DMS 273 treated with DMSO at 0.1 percent for 48 hours (cell line): ENCODE data around the gene SIL1.
A peak's percentile ranks its signal among the peaks of the same experiment; 100 is the strongest.
"Not testable (repeated sequence)": the region's sequence is repeated elsewhere in the genome, so short reads cannot be mapped to it uniquely, and the experiment has no call there.

ENCODE experiments used
- DNase-seq: peaks from one replicate; lab custom pipeline; 2025; lab: John Stamatoyannopoulos, UW

Gene SIL1

DNA sequence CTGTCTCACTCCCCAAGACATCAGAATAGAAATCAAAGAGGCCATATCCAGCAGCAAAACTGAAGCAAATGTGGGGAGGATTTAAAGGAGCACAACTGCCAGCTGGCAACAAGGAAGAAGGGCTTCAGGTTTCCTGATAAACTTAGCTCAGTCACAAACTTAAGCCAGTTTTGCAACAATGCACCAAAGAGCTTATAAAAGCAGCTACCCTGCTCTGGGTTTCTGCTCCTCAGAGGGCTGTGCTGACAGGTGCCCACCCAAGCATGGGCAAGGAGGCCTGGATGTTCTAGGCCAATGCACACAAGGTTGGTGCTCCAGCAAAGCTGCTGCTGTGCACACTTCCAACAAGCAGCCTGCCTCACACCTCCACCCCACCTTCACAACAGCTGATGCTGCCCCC, 132.9 kb downstream of the SIL1 start:
- no peak for DNase-seq

DNA sequence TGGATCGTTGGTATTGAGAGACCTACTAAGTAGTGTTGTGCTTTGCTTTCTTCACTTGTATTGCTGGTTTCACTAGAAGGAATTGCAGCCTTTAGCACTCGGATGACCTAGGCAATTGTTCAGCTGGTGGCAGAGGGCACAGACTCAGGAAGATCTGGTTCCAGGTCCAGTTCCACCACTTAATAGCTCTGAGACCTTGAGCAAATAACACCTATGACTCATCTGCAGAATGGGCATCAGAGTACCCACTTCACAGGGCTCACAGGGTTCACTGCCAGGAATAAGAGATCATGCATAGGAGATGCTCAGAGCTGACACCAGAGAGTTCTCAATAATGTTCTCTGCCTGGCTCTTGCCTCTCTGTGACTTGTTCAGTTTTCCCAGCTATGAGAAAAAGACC, 133.6 kb downstream of the SIL1 start:
- DNase-seq = no peak

GRCh38 chr5:139063664-139064054, 134.5 kb downstream of the SIL1 start:
- no peak for DNase-seq

DNA sequence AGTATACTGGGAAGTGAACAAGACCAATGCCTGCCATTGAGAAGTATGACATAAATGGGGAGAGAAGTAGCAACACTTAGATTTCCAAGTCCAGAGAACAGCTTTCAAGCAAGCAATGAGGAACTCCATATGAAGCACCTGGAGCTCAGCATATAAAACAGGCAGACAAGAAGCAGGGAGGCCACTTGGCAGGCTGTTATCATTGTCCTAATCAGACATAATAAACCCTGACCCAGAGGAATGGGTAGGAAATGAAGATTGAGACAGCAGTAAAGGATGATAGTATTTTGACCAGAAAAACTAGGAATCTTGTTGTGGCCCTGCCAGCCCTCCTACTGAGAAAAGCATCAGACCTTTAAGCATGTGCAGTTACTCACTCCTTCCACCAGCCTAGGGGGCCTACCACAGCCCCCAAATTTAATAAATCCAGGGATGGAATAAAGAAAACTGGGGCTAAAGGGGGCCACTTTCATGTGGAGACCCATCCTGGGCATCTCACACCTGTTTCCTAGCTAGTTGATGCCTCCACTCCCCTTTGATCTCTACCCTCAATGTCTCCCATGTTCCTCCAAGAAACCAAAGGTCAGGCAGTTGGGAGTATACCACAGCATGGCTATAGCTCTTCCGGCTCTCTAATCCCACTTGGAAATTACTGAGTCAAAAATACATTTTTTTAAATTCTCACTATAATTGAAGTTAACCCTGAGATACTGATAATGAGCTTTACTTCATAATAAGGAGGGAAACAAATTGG, 135.1 kb downstream of the SIL1 start:
- DNase-seq = no peak

GRCh38 chr5:139061856-139062255, 136.3 kb downstream of the SIL1 start:
- DNase-seq = peak; percentile 29

GRCh38 chr5:139061274-139061673, 136.9 kb downstream of the SIL1 start:
- DNase-seq = no peak

GRCh38 chr5:139058121-139058520, 140.0 kb downstream of the SIL1 start:
- DNase-seq = no peak

DNA sequence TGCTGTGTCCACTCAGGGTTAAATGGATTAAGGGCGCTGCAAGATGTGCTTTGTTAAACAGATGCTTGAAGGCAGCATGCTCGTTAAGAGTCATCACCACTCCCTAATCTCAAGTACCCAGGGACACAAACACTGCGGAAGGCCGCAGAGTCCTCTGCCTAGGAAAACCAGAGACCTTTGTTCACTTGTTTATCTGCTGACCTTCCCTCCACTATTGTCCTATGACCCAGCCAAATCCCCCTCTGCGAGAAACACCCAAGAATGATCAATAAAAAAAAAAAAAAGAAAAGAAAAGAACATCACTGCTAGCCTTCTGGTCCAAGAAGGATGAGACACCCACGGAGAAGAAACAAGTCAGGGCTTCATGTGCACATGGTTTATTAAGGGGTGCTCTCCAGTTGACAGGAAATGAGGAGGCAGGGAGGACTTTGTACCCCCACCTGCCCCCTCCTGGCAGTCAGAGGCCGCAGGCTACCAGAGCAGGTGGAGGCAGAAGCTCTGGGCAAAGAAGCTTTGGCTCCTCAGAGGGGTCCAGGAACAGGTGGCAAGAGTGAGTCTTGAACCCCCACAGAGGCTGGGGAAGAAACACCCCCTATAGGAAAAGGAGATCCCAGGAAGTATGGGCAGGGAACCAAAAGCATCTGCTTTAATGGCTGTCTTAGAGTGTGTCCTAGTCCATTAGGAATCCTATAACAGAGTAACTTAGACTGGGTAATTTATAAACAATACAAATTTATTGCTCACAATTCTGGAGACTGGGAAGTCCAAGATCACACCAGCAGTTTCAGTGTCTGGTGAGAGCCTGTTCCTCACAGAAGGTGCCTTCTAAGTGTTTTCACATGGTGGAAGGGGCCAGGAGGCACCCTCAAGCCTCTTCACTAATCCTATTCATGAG, 140.9 kb downstream of the SIL1 start:
- not testable (repeated sequence) for DNase-seq

DNA sequence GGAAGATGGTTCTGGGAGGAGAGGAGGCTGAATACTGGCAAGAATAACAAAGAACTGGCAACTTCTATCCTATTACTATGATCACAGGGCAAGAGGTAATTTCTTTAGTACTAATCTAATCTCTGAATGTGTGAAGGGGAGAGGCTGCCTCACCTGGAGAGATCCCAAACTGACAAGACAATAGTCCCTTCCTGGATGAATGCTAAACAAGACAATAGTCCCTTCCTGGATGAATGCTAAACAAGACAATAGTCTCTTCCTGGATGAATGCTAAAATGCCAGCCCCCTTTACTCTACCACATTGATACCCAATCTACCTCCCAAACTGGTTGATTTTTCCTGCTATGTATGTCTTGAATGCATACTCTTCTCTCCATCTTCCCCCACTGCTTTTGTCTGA, 145.2 kb downstream of the SIL1 start:
- DNase-seq = no peak

DNA sequence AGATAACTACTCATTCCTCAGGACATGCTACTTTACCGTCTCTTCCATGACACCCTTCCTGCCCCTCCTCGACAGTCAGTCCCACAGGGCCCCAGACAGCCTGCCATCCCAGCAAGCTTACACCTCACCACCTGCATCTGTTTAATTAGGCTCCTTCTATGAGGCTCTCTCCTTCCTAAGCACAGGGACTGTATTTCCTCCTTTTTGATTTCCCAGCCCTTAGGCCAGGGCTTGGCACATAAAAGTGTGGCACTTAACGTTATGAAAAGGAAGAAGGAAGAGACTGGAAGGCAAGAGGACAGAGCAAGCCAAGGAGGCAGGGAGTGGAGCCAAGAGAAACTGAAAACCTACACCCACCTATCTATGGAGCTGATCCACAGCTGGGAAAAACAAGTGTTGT, 146.8 kb downstream of the SIL1 start:
- DNase-seq = no peak

- no peak for DNase-seq
Observed at GRCh38 chr5:139050432-139050831, 147.7 kb downstream of the SIL1 start.

DNA sequence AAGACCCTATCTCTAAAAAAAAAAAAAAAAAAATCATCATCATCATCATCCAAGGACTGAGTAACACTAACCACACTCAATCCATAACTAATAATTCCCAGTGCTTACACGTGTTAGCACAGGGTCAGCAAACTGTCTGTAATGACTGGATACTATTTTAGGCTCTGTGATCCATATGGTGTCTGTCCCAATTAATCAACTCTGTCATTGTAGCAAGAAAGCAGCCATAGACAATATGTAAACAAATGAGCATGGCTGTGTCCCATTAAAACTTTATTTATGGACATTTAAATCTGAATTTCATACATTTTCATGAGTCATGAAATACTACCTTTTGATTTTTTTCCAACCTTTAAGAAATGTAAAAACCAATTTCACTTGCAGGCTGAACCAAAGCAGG, 148.4 kb downstream of the SIL1 start:
- no peak for DNase-seq

- no peak for DNase-seq
Observed at GRCh38 chr5:139046551-139046950, 151.6 kb downstream of the SIL1 start.

GRCh38 chr5:139043157-139043905, 154.8 kb downstream of the SIL1 start:
- no peak for DNase-seq

- no peak for DNase-seq
Observed at GRCh38 chr5:139040081-139040480, 158.1 kb downstream of the SIL1 start.

DNA sequence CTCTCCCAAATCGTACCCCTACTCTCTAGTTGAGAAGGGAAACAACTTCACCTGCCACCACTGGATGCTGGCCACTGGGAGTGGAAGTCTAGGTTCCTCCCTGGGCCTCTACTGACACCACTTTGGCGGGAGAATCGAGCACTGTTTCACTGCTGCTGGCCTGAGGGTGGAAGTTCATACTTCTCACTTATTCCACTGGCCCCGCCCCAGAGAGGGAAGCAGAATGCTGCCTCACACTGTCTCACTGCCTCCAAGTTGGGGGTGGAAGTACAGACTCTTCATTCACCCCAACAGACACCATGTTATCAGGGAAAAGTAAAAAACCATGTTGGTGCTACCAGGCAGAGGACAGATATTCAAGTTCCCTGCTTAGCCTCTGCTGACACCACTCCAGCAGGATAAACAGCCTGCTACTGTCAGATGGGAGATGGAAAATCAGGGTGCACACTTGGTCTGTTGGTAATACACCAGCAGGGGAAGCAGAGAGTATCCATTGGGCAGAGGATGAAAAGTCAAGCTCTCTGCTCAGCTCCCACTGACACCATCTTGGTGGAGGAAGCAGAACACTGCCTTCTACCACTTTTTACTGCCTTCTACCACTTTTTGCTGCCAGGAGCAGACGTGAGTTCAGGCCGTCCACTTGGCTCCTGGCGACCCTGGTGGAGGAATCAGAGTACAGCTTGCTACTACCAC, 159.4 kb downstream of the SIL1 start:
- no peak for DNase-seq

GRCh38 chr5:139037732-139038131, 160.4 kb downstream of the SIL1 start:
- DNase-seq = no peak

- not testable (repeated sequence) for DNase-seq
Observed at GRCh38 chr5:139036332-139036731, 161.8 kb downstream of the SIL1 start.

DNA sequence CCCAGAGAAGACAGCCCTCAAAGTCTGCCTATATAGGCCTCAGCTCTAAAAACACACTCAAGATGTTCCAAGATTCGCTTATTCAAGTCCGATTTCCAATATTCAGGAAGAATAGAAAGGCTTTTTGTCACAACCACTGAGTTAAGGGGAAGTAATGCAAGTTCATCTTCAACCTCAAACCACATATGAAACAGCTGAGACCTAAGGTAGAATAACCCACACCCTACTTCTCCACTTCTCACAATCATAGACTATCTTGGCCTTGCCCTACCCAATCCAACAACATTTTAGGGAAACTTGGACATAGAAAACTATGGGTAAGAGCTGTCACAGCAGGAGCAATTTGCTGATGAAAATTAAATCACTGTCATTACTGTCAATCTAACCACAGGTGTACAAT, 171.0 kb downstream of the SIL1 start:
- no peak for DNase-seq

GRCh38 chr5:139025651-139026050, 172.5 kb downstream of the SIL1 start:
- DNase-seq = no peak

GRCh38 chr5:139023286-139023685, 174.9 kb downstream of the SIL1 start:
- DNase-seq = no peak

GRCh38 chr5:139022528-139022927, 175.6 kb downstream of the SIL1 start:
- no peak for DNase-seq
